ENCODE data around the gene TSHZ2.
"Not testable (repeated sequence)": the region's sequence is repeated elsewhere in the genome, so short reads cannot be mapped to it uniquely, and the experiment has no call there.

Gene TSHZ2

GRCh38 chr20:53494753-53495152 lies 522.6 kb downstream of the TSHZ2 start:
- DNase-seq = peak; percentile 79

- no peak for DNase-seq
Observed at GRCh38 chr20:53495398-53496092, 523.4 kb downstream of the TSHZ2 start.

- no peak for DNase-seq
Observed at GRCh38 chr20:53497246-53497645, 525.1 kb downstream of the TSHZ2 start.

- no peak for DNase-seq
Observed at GRCh38 chr20:53498341-53498740, 526.2 kb downstream of the TSHZ2 start.

GRCh38 chr20:53500651-53501050 lies 528.5 kb downstream of the TSHZ2 start:
- no peak for DNase-seq

GRCh38 chr20:53502820-53503219 lies 530.7 kb downstream of the TSHZ2 start:
- DNase-seq = no peak

GRCh38 chr20:53503517-53503919 lies 531.4 kb downstream of the TSHZ2 start:
- peak; percentile 26 for DNase-seq

- not testable (repeated sequence) for DNase-seq
Observed at GRCh38 chr20:53504106-53504505, 531.9 kb downstream of the TSHZ2 start.

GRCh38 chr20:53510262-53510661 lies 538.1 kb downstream of the TSHZ2 start:
- DNase-seq = no peak

- no peak for DNase-seq
Observed at GRCh38 chr20:53510704-53511103, 538.5 kb downstream of the TSHZ2 start.

GRCh38 chr20:53512076-53512475 lies 539.9 kb downstream of the TSHZ2 start:
- DNase-seq = no peak

- DNase-seq = no peak
Observed at GRCh38 chr20:53513168-53513488, 541.0 kb downstream of the TSHZ2 start.

GRCh38 chr20:53513489-53514298 lies 541.5 kb downstream of the TSHZ2 start:
- DNase-seq = no peak

GRCh38 chr20:53515749-53516148 lies 543.6 kb downstream of the TSHZ2 start:
- DNase-seq = no peak

- no peak for DNase-seq
Observed at GRCh38 chr20:53517146-53517545, 545.0 kb downstream of the TSHZ2 start.

GRCh38 chr20:53521421-53521820 lies 549.3 kb downstream of the TSHZ2 start:
- not testable (repeated sequence) for DNase-seq

- no peak for DNase-seq
Observed at GRCh38 chr20:53522026-53522425, 549.9 kb downstream of the TSHZ2 start.

GRCh38 chr20:53522696-53523095 lies 550.5 kb downstream of the TSHZ2 start:
- no peak for DNase-seq

GRCh38 chr20:53523615-53524014 lies 551.5 kb downstream of the TSHZ2 start:
- not testable (repeated sequence) for DNase-seq

GRCh38 chr20:53524589-53525312 lies 552.6 kb downstream of the TSHZ2 start:
- no peak for DNase-seq

- no peak for DNase-seq
Observed at GRCh38 chr20:53527196-53527595, 555.0 kb downstream of the TSHZ2 start.

GRCh38 chr20:53529658-53530057 lies 557.5 kb downstream of the TSHZ2 start:
- DNase-seq = no peak

GRCh38 chr20:53530440-53530839 lies 558.3 kb downstream of the TSHZ2 start:
- no peak for DNase-seq
